Heart right ventricle (tissue), 16 donors: ENCODE measurements around the gene FHIT. TPM values are rescaled to one million over a fixed set of nuclear protein-coding genes. Genes with fewer than 3 reads are reported as not detected.
"Not testable (repeated sequence)": the region's sequence is repeated elsewhere in the genome, so short reads cannot be mapped to it uniquely, and the experiment has no call there.

Experiments
- ATAC-seq, 8 donors: fragments of 200-7000 bp; cut with Tn5 transposase; one replicate each; pipeline ENCODE4 v1.9.1; 2020; ENCODE audit warnings: mild to moderate bottlenecking in 8 of 8, moderate library complexity in 8 of 8, moderate number of reproducible peaks in 1 of 8
- DNase-seq, 2 donors: peaks; one replicate each; pipeline ENCODE4 v3.0.0-alpha.2; 2020
- H3K27ac ChIP-seq, 10 donors: fragments of 200-600 bp; sonication (generic) in 2 of 10; one replicate each; pipeline versions ENCODE4 v1.5.0 to v1.8.0; 2020 to 2022; ENCODE audit warnings: mild to moderate bottlenecking in 3 of 10
- H3K27me3 ChIP-seq, 7 donors: fragments of 200-600 bp; one replicate each; pipeline ENCODE4 v1.8.0; 2021 to 2022; ENCODE audit warnings: mild to moderate bottlenecking in 2 of 7
- H3K36me3 ChIP-seq, 9 donors: fragments of 200-600 bp; sonication (generic) in 1 of 9; one replicate each; pipeline versions ENCODE4 v1.5.0 to v1.8.0; 2020 to 2022; ENCODE audit warnings: mild to moderate bottlenecking in 2 of 9
- H3K4me1 ChIP-seq, 9 donors: fragments of 200-600 bp; sonication (generic) in 1 of 9; one replicate each; pipeline versions ENCODE4 v1.5.0 to v1.8.0; 2020 to 2022; ENCODE audit warnings: mild to moderate bottlenecking in 4 of 9
- H3K4me3 ChIP-seq, 10 donors: fragments of 200-600 bp; sonication (generic) in 2 of 10; one replicate each; pipeline versions ENCODE4 v1.5.0 to v1.8.0; 2020 to 2022; ENCODE audit warnings: mild to moderate bottlenecking in 7 of 10, moderate library complexity in 2 of 10
- H3K9me3 ChIP-seq, 11 donors: fragments of 200-600 bp in 10 of 11; sonication (generic) in 2 of 11; one replicate each; pipeline versions ENCODE4 v1.5.0 to v1.8.0; 2013 to 2022; ENCODE audit warnings: mild to moderate bottlenecking in 2 of 11, control low read depth in 1 of 11, moderate library complexity in 1 of 11
- WGBS, 2 donors: extraction: QIAGEN DNeasy Blood & Tissue Kit; methylation state at CpG; one replicate each; pipeline ENCODE4 v1.1.7; 2013; ENCODE audit warnings: inconsistent platforms in 1 of 2; 5-methylcytosine and 5-hydroxymethylcytosine counted together
- intact Hi-C, 10 donors: fragments of 100-400 bp; cut with DNase I; formaldehyde crosslinking; loops; one replicate each; pipeline versions ENCODE4 v1.11.1 to v1.14.2; 2022
- polyA plus RNA-seq, 2 donors: library from polyadenylated mRNA; stranded (reverse); fragments of 200-250 nt; gene quantifications; one replicate each; pipeline ENCODE4 v1.2.3, GENCODE V29; 2013
- total RNA-seq, 10 donors: library from RNA; stranded (reverse); fragmentation: NEBNext Ultra II Directional in 3 of 10; extraction: Animal tissue kit (Norgen Biotek cat#: 25700) in 3 of 10; gene quantifications; one replicate each; pipeline versions ENCODE4 v1.2.1 to v1.2.4, GENCODE V29; 2021 to 2023
- TF ChIP-seq, protein P1 (sequence below), 9 donors: fragments of 200-600 bp; sonication (generic) in 2 of 9; IDR thresholded peaks; one replicate each; pipeline versions ENCODE4 v1.5.0 to v1.8.0; 2021 to 2022; ENCODE audit warnings: antibody characterized with exemption in 9 of 9, mild to moderate bottlenecking in 5 of 9, moderate library complexity in 1 of 9
- donor health status: Arrhythmogenic right ventricular cardiomyopathy.
- donor health status: ischemic (EF 13 %, LVEDD 7.1; RV severe dilation, severe dysfunction).
- donor health status: healthy with polysubstance abuse.
- donor health status: DM: no; HTN: yes; CAD: no.
- donor health status: DM: no; HTN: no; CAD: no.
- donor health status: ischemic (EF 25% LVEDD 6.9; RV normal size, moderate dysfunction).
- donor health status: ischemic (EF 25% LVEDD 5.7; RV mildly dilated, moderate dysfunction).
- donor health status: healthy.
- donor health status: DM: yes; HTN: yes; CAD: no.
- donor health status: Ischemic cardiomyopathy.
- donor health status: ischemic (EF 35%, LVEDD 5.7; RV mildly dilated, moderate dysfunction).
- donor health status: nonischemic (EF 11% LVEDD 7.7; RV severe dilation, severe dysfunction).
- donor health status: DM: yes; HTN: yes; CAD: no.
- donor health status: PGD.
- donor health status: ischemic (EF 29% LVEDD 5.4; RV normal size, mild dysfunction).
- donor health status: nonischemic (EF 23%, LVEDD 6.1; RV moderate dilation, normal function).

The FHIT gene
- total and polyA plus RNA-seq, 12 donors, result 4.7 to 25.5 (median 18.3) TPM

DNA sequence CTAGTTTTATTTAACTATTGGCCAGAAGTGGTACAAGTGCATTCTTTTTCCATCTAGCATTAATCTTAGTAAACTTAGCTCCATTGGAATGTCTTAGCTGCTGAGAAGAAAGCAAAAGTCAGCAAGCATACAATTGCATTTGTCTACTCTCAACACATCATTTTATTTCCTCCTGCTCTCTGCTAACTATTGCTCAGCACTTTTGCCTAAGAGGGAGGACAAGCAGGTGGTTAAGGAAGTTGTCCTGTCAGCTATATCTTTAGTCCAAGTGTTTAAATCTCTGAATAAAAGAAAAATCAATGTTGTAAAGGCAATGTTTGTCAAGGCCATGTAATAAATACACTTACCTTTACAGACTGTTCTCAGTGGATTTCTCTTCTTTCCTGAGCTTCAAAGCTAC is 51.0 kb downstream of the FHIT start:
- Histone ChIP-seq H3K36me3 (no peaks in the 10 kb centered on the region), H3K4me1 (peaks cover 0 to under 1% (median 0%) of the 10 kb centered on the region in 9 donors), H3K27me3 (no peaks in the 10 kb centered on the region), H3K4me3 (no peak overlapping the region), H3K27ac (no peak overlapping the region), H3K9me3 (no peaks in the 10 kb centered on the region)
- DNase-seq, result no peak
- intact Hi-C loops, result no loop called here
- TF ChIP-seq, protein P1, sequence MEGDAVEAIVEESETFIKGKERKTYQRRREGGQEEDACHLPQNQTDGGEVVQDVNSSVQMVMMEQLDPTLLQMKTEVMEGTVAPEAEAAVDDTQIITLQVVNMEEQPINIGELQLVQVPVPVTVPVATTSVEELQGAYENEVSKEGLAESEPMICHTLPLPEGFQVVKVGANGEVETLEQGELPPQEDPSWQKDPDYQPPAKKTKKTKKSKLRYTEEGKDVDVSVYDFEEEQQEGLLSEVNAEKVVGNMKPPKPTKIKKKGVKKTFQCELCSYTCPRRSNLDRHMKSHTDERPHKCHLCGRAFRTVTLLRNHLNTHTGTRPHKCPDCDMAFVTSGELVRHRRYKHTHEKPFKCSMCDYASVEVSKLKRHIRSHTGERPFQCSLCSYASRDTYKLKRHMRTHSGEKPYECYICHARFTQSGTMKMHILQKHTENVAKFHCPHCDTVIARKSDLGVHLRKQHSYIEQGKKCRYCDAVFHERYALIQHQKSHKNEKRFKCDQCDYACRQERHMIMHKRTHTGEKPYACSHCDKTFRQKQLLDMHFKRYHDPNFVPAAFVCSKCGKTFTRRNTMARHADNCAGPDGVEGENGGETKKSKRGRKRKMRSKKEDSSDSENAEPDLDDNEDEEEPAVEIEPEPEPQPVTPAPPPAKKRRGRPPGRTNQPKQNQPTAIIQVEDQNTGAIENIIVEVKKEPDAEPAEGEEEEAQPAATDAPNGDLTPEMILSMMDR (IDR thresholded peaks at IDR 0.05), result no peak
- no peak for ATAC-seq

DNA sequence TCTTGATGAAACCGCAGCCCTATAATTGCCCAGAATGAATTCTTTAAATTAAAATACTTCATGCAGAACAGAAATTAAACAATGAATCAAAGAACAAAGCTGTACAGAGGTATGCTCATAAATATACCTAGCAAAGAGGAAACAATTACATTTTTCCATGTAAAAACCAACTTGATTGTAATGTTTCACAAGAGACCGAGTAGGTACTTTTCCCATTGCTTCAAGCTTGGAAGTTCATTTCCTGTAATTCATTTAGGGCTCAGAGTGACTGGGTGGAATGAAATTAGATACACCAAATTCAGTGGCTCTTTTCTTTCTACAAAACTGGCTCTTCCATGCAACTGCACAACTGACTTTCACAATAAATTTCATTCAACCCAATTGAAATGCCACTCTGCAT is 51.4 kb downstream of the FHIT start:
- intact Hi-C loops, result no loop called here
- DNase-seq, result no peak
- Histone ChIP-seq H3K36me3 (no peaks in the 10 kb centered on the region), H3K4me3 (no peak overlapping the region), H3K27me3 (no peaks in the 10 kb centered on the region), H3K4me1 (peaks cover 0 to 5% (median 0%) of the 10 kb centered on the region in 9 donors), H3K27ac (no peak overlapping the region), H3K9me3 (no peaks in the 10 kb centered on the region)
- ATAC-seq, result no peak
- TF ChIP-seq, protein P1 (IDR thresholded peaks at IDR 0.05), result no peak
- WGBS, 2 donors, result 78 to 85% methylated on average over 2 of the region's 2 CpGs

DNA sequence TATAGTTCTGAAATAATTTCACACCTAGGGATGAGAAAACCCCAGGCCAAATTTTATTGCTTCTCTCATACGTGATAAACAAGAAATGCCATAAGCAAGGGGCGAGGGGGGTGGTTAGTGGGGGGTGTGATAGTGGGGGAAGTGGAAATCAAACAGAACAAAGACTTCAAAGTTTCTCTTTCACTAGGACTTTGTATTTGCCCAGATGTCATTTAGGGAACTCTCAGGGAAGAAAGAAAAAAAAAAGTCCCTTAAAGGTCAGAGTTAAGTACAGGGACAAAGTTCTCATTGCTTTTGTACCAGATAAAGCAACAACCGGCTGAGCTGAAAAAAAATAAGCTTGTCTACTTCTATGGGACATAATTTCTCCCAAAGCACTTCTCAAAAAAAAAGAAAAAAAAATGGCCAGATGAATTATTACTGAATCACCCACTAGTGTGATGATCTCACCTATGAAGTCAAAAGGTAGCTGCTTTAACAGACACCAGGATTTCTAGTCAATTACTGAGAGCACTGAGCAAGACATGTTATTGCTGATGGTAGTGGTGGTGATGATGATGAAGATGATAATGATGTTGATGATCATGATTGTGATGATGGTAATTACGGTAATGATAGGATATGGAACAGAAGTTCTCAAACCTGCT is 56.2 kb downstream of the FHIT start:
- Histone ChIP-seq H3K27me3 (no peaks in the 10 kb centered on the region), H3K4me1 (peaks cover 0 to 6% (median 0%) of the 10 kb centered on the region in 9 donors), H3K36me3 (no peaks in the 10 kb centered on the region), H3K27ac (no peak overlapping the region), H3K4me3 (no peak overlapping the region), H3K9me3 (peaks cover 0 to 3% (median 0%) of the 10 kb centered on the region in 11 donors)
- intact Hi-C loops, result no loop called here
- no peak for ATAC-seq
- 71 to 74% methylated on average over 4 of the region's 4 CpGs for WGBS, 2 donors
- TF ChIP-seq, protein P1 (IDR thresholded peaks at IDR 0.05), result no peak
- no peak for DNase-seq

DNA sequence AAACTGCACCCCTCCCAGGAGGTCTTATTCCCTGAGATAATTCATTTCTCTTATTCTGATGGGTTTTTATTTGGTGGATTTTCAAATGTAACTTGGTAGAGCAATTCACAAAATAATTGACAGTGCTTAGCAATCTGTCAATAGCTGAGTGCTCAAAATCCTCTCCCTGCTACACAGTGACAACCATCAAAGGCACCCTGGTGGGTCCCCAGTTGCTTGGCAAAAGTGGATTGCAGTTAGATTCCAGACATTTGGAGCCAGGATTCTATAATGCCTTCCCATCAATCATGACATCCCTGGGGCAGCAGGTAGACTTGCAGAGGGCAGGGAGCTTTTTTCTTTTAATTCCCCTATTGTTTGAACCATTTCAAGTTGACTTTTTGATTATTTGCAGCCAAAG is 59.0 kb downstream of the FHIT start:
- Histone ChIP-seq H3K27ac (no peak overlapping the region), H3K9me3 (peaks cover 0 to 3% (median 0%) of the 10 kb centered on the region in 11 donors), H3K4me1 (peaks cover 0 to 6% (median 0%) of the 10 kb centered on the region in 9 donors), H3K36me3 (no peaks in the 10 kb centered on the region), H3K4me3 (no peak overlapping the region), H3K27me3 (no peaks in the 10 kb centered on the region)
- TF ChIP-seq, protein P1 (IDR thresholded peaks at IDR 0.05), result no peak
- no peak for ATAC-seq
- DNase-seq, result no peak
- intact Hi-C loops, result no loop called here

DNA sequence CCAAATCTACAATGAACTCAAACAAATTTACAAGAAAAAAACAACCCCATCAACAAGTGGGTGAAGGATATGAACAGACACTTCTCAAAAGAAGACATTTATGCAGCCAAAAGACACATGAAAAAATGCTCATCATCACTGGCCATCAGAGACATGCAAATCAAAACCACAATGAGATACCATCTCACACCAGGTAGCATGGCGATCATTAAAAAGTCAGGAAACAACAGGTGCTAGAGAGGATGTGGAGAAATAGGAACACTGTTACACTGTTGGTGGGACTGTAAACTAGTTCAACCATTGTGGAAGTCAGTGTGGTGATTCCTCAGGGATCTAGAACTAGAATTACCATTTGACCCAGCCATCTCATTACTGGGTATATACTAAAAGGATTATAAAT is 61.0 kb downstream of the FHIT start:
- WGBS, 2 donors, result 94 to 100% methylated on average over 1 of the region's 1 CpG
- H3K4me3 ChIP-seq, H3K9me3 ChIP-seq, H3K27me3 ChIP-seq, H3K4me1 ChIP-seq, H3K27ac ChIP-seq, ATAC-seq, H3K36me3 ChIP-seq, intact Hi-C loops, DNase-seq: not testable (repeated sequence)
